ENCODE measurements around the gene CADPS2.

CADPS2 gene

DNA sequence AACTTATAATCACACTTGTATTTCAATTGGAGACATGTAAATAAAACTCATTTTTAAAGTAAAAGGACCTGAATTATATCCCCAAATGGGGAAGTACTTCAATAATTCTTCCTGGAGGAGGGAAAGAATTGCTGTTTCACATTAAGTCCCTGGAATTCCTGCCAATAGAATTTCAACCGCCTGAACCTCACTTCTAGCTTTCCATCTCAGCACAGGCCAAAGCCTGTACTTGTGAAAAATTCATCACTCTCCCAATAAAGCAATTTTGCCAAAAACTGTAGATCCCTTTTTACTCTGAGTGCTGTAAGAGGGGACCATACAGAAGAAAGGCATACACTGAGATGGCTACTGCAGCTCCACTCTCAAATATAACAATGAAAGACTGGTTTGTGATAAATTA is 54.8 kb downstream of the CADPS2 start:
- 90% methylated on average over 1 of the region's 1 CpG for WGBS

DNA sequence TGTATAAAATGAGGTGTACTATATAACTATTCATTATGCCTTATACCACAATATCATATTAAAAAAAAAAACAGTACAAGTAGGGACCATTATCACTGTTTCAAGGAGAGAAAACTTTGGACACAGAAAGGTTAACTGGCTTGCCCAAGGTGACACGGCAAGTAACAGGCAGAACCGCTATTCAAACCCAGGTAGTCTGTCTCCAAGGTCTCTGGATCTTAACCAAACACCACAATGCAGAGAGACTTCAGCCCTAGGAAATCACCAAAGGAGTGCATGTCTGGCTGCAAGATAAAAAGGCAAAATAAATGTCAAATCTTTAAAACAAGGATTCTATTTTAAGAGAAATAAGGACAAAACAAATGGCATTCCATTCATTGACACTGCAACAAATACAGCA is 56.3 kb downstream of the CADPS2 start:
- 94% methylated on average over 2 of the region's 2 CpGs for WGBS
- Histone ChIP-seq H3K9me3 (ENCODE audit: insufficient read depth, low read depth, low read length) (no peaks in the 10 kb centered on the region), H3K4me1 (ENCODE audit: insufficient read depth, low read length) (peaks cover 6% of the 10 kb centered on the region), H3K27me3 (ENCODE audit: insufficient read depth, low read length) (no peaks in the 10 kb centered on the region), H3K9ac (ENCODE audit: low read depth, low read length) (no peak overlapping the region), H3K4me3 (ENCODE audit: low read length) (no peak overlapping the region), H3K36me3 (ENCODE audit: insufficient read depth, low read length) (no peaks in the 10 kb centered on the region), H3K27ac (ENCODE audit: low read depth, low read length) (no peak overlapping the region)

More for the DNA sequence above, 54.8 kb downstream of the CADPS2 start:
- Histone ChIP-seq H3K36me3 (ENCODE audit: insufficient read depth, low read length) (no peaks in the 10 kb centered on the region), H3K9me3 (ENCODE audit: insufficient read depth, low read depth, low read length) (no peaks in the 10 kb centered on the region), H3K27me3 (ENCODE audit: insufficient read depth, low read length) (no peaks in the 10 kb centered on the region), H3K27ac (ENCODE audit: low read depth, low read length) (no peak overlapping the region), H3K4me3 (ENCODE audit: low read length) (no peak overlapping the region), H3K4me1 (ENCODE audit: insufficient read depth, low read length) (peaks cover 6% of the 10 kb centered on the region), H3K9ac (ENCODE audit: low read depth, low read length) (no peak overlapping the region)

DNA sequence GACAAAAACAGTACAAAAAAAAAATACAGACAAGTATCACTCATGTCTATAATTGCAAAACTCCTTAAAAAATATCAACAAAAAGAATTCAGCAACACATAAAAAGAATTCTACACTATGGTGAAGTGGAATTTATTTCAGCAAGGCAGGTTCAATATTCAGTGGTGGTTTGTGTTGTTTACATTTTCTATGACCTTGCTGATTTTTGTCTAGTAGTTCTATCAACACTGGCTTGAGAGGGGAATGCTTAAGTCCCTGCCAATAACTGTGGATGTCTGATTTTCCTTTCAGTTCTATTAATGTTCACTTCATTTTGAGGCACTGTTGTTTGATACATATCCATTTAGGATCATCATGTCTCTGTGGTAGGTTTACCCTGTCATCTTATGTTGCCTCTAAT is 58.5 kb downstream of the CADPS2 start:
- Histone ChIP-seq H3K27ac (ENCODE audit: low read depth, low read length) (no peak overlapping the region), H3K27me3 (ENCODE audit: insufficient read depth, low read length) (no peaks in the 10 kb centered on the region), H3K9me3 (ENCODE audit: insufficient read depth, low read depth, low read length) (no peaks in the 10 kb centered on the region), H3K4me1 (ENCODE audit: insufficient read depth, low read length) (no peaks in the 10 kb centered on the region), H3K9ac (ENCODE audit: low read depth, low read length) (no peak overlapping the region), H3K36me3 (ENCODE audit: insufficient read depth, low read length) (no peaks in the 10 kb centered on the region), H3K4me3 (ENCODE audit: low read length) (no peak overlapping the region)

DNA sequence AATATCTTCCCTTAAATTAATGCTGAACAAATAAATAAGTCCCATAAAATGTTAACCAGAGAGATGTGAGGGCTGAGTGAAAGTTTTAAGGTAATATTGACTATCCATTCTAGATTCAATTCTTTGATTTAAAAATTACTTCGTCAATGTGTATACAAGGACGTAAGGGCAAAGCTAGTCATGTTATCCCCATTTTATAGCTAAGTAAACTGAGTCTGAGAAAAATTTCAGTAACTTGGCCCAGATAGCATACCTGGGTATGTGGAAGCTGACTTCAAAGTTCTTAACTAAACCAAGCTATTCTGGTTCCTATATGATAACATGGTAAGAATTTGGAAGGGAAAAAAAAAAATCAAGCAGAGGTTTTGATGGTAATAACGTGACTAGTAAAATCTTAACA is 72.4 kb downstream of the CADPS2 start:
- WGBS: 86% methylated on average over 1 of the region's 3 CpGs
- peaks cover 7% of the 10 kb centered on the region; the same call in 1 of the 2 replicates for H3K9me3 ChIP-seq (ENCODE audit: insufficient read depth, low read depth, low read length)

DNA sequence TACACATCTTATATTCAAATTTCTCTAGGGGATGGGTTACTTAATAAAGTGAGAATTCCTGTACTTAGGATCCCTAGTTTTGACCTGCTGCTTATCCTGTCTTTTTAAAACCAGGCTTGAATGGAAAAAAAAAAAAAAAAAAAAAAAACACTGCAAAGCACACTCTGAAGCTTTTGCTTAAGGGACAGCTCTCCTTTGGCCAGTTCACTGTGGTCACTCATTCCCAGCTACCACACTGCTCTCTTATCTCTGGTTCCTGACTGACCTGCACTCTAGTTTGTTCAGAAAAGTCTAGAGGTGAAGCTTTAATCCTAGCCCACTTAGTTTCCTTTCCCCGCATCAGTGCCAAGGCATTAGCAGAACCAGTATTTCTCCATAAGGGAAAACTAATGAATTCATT is 82.4 kb downstream of the CADPS2 start:
- no peaks in the 10 kb centered on the region for H3K9me3 ChIP-seq (ENCODE audit: insufficient read depth, low read depth, low read length)
- no peak overlapping the region for H3K9ac ChIP-seq (ENCODE audit: low read depth, low read length)
- WGBS: 95% methylated on average over 1 of the region's 1 CpG
- no peaks in the 10 kb centered on the region for H3K36me3 ChIP-seq (ENCODE audit: insufficient read depth, low read length)
- H3K4me1 ChIP-seq (ENCODE audit: insufficient read depth, low read length): peaks cover 28% of the 10 kb centered on the region
- H3K27ac ChIP-seq (ENCODE audit: low read depth, low read length): no peak overlapping the region
- no peaks in the 10 kb centered on the region for H3K27me3 ChIP-seq (ENCODE audit: insufficient read depth, low read length)
- no peak overlapping the region for H3K4me3 ChIP-seq (ENCODE audit: low read length)

More for the DNA sequence above, 72.4 kb downstream of the CADPS2 start:
- Histone ChIP-seq H3K4me3 (ENCODE audit: low read length) (no peak overlapping the region), H3K27ac (ENCODE audit: low read depth, low read length) (no peak overlapping the region), H3K27me3 (ENCODE audit: insufficient read depth, low read length) (no peaks in the 10 kb centered on the region), H3K9ac (ENCODE audit: low read depth, low read length) (no peak overlapping the region), H3K36me3 (ENCODE audit: insufficient read depth, low read length) (no peaks in the 10 kb centered on the region), H3K4me1 (ENCODE audit: insufficient read depth, low read length) (no peaks in the 10 kb centered on the region)

DNA sequence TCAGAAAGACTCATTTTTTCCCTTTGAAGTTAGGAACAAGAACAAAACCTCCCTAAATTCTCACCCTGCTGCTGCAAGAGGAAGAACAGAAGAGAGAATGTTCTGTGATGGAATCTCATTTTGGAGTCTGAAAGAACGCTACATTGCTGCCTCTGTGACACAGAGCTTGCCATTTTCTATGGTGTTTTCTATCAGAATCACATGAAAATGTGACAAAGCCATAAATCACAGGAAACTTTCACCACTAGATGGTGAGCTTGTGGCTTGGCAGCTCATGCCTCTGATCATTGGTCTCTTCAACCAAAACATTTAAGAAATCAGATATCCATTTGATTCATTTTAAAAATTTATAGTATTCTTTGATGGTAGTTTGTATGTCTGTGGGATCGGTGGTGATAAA is 82.9 kb downstream of the CADPS2 start:
- no peak overlapping the region for H3K9ac ChIP-seq (ENCODE audit: low read depth, low read length)
- H3K27me3 ChIP-seq (ENCODE audit: insufficient read depth, low read length): no peaks in the 10 kb centered on the region
- H3K4me1 ChIP-seq (ENCODE audit: insufficient read depth, low read length): peaks cover 28% of the 10 kb centered on the region
- H3K27ac ChIP-seq (ENCODE audit: low read depth, low read length): no peak overlapping the region; the same call in 1 of the 2 replicates
- WGBS: 46% methylated on average over 1 of the region's 2 CpGs
- no peak overlapping the region for H3K4me3 ChIP-seq (ENCODE audit: low read length)
- no peaks in the 10 kb centered on the region for H3K36me3 ChIP-seq (ENCODE audit: insufficient read depth, low read length)
- no peaks in the 10 kb centered on the region for H3K9me3 ChIP-seq (ENCODE audit: insufficient read depth, low read depth, low read length)

DNA sequence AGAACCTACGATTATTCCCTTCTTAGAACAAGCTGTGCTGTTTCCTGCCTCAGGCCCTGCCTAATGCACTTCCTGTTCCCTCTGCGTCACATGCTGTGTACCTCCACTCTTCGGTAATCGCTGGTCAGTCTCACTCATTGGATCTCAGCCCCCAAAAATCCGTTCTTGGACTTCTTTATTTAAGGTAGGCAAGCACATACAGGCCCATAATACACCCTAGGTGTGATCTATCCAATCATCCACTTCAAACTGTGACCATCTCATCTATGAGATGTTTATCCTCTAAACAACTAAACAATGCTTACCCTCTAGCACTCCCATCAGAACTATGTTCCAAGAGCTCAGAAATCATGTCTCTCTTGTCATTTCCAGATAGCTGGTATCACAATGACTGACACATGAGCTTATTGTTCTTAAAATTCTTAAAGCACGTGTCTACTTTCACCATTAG is 83.9 kb downstream of the CADPS2 start:
- H3K36me3 ChIP-seq (ENCODE audit: insufficient read depth, low read length): no peaks in the 10 kb centered on the region
- H3K9me3 ChIP-seq (ENCODE audit: insufficient read depth, low read depth, low read length): no peaks in the 10 kb centered on the region
- 67% methylated on average over 6 of the region's 6 CpGs for WGBS

DNA sequence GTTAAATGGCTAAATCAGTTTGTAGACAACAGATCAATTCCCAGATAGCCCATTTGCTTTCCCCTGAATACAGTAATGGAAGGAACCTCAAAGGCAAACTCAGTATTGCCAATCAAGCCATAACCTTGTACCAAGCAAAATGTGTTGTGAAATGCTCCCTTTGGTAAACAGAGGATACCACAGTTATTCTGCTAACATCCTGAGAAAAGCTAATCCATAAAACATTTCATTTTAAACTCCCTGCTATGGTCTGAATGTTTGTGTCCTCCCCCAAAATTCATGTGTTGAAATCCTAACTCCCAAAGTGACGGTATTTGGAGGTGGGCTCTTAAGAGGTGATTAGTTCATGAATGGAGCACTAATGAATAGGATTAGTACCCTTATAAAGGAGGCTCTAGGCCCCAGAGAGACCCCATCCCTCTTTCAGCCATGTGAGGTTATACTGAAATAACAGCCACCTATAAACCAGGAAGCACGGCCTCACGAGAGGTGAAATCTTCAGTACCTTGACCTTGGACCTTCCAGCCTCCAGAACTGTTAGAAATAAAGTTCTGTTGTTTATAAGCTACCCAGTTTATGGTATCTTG is 94.2 kb downstream of the CADPS2 start:
- no peak overlapping the region for H3K9ac ChIP-seq (ENCODE audit: low read depth, low read length)
- 80% methylated on average over 3 of the region's 3 CpGs for WGBS
- H3K9me3 ChIP-seq (ENCODE audit: insufficient read depth, low read depth, low read length): no peaks in the 10 kb centered on the region
- no peaks in the 10 kb centered on the region for H3K36me3 ChIP-seq (ENCODE audit: insufficient read depth, low read length)
- H3K4me1 ChIP-seq (ENCODE audit: insufficient read depth, low read length): peaks cover 49% of the 10 kb centered on the region
- 0 out of 2 replicates have a peak overlapping the region, but pooled peaks have one; percentile 32 for H3K27ac ChIP-seq (ENCODE audit: low read depth, low read length)
- H3K4me3 ChIP-seq (ENCODE audit: low read length): no peak overlapping the region
- no peaks in the 10 kb centered on the region for H3K27me3 ChIP-seq (ENCODE audit: insufficient read depth, low read length)

More for the DNA sequence above, 83.9 kb downstream of the CADPS2 start:
- Histone ChIP-seq H3K9ac (ENCODE audit: low read depth, low read length) (no peak overlapping the region), H3K4me3 (ENCODE audit: low read length) (no peak overlapping the region), H3K4me1 (ENCODE audit: insufficient read depth, low read length) (peaks cover 28% of the 10 kb centered on the region), H3K27ac (ENCODE audit: low read depth, low read length) (no peak overlapping the region), H3K27me3 (ENCODE audit: insufficient read depth, low read length) (no peaks in the 10 kb centered on the region)

DNA sequence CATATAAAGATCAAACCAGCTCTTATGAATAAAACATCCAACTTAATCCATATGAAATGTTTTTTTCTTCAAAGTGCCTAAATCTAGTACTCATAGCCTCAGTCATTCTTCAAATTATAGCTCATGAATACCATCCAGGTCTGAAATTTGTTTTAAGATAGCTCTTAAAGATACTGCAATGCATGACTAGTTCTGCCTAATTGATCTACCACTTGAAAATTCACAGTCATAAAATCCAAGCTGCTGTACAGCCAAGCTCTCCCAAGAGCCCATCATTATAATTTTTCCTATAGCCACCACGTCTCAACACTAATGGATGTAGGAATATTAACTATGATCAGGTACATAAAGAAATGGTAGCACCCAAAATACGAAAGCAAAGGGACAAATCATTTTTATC is 95.7 kb downstream of the CADPS2 start:
- Histone ChIP-seq H3K27ac (ENCODE audit: low read depth, low read length) (no peak overlapping the region), H3K9ac (ENCODE audit: low read depth, low read length) (no peak overlapping the region), H3K27me3 (ENCODE audit: insufficient read depth, low read length) (no peaks in the 10 kb centered on the region), H3K4me1 (ENCODE audit: insufficient read depth, low read length) (peaks cover 49% of the 10 kb centered on the region), H3K36me3 (ENCODE audit: insufficient read depth, low read length) (no peaks in the 10 kb centered on the region), H3K9me3 (ENCODE audit: insufficient read depth, low read depth, low read length) (no peaks in the 10 kb centered on the region), H3K4me3 (ENCODE audit: low read length) (no peak overlapping the region)
- 79% methylated on average over 2 of the region's 2 CpGs for WGBS

DNA sequence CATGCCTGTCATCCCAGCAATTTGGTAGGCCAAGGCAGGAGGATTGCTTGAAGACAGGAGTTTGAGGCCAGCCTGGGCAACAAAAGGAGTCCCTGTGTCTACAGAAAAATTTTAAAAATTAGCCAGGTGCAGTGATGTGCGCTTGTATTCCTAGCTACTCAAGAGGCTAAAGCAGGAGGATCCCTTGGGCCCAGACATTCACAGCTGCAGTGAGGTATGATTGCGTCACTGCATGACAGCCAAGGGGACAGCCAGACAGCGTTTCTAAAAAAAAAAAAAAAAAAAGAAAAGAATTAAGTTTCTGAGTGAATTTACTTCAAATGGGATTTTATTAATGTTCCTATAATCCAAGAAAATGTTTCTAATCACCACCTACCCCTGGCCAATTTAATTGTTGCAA is 96.1 kb downstream of the CADPS2 start:
- Histone ChIP-seq H3K36me3 (ENCODE audit: insufficient read depth, low read length) (no peaks in the 10 kb centered on the region), H3K27me3 (ENCODE audit: insufficient read depth, low read length) (no peaks in the 10 kb centered on the region), H3K4me1 (ENCODE audit: insufficient read depth, low read length) (peaks cover 49% of the 10 kb centered on the region), H3K27ac (ENCODE audit: low read depth, low read length) (no peak overlapping the region), H3K9me3 (ENCODE audit: insufficient read depth, low read depth, low read length) (no peaks in the 10 kb centered on the region), H3K9ac (ENCODE audit: low read depth, low read length) (no peak overlapping the region), H3K4me3 (ENCODE audit: low read length) (no peak overlapping the region)
- 93% methylated on average over 3 of the region's 3 CpGs for WGBS

DNA sequence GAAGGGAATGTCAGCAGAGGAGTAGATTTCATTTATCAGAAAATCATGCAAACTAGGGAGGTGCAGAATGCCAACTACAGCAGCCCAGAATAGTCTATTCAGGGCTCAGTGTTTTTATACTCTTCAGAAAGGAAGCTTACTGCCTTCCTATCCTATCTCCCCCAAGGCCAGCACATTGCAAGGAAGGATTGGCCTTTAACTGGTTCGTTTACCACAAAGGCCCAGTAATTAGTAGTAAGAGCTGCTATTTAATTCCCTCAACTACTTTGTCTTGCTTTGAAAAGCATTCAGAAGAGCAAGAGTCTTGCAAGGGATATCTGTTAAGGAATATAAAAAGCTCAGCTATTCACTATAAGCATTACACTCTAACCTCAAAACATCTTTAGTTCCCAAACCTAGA is 97.1 kb downstream of the CADPS2 start:
- Histone ChIP-seq H3K36me3 (ENCODE audit: insufficient read depth, low read length) (no peaks in the 10 kb centered on the region), H3K9me3 (ENCODE audit: insufficient read depth, low read depth, low read length) (no peaks in the 10 kb centered on the region), H3K27me3 (ENCODE audit: insufficient read depth, low read length) (no peaks in the 10 kb centered on the region), H3K9ac (ENCODE audit: low read depth, low read length) (no peak overlapping the region), H3K4me1 (ENCODE audit: insufficient read depth, low read length) (peaks cover 49% of the 10 kb centered on the region), H3K27ac (ENCODE audit: low read depth, low read length) (no peak overlapping the region), H3K4me3 (ENCODE audit: low read length) (no peak overlapping the region)
- WGBS: 75% methylated on average over 1 of the region's 1 CpG

All from HUES64 (cell line).